GM10248 (cell line): Measurements from ENCODE around the gene TAOK1.
A peak's percentile ranks its signal among the peaks of the same experiment; 100 is the strongest.
"Not testable (repeated sequence)": the region's sequence is repeated elsewhere in the genome, so short reads cannot be mapped to it uniquely, and the experiment has no call there.

Experiments used
- CTCF ChIA-PET: fragments of 300-600 bp; sonication (Branson Sonifier 250); formaldehyde crosslinking; extraction: SDS; loops from one replicate; lab custom pipeline; 2021; ENCODE audit warnings: antibody characterized with exemption; lab: Yijun Ruan, JAX
- POLR2A ChIA-PET: fragments of 350-650 bp; sonication (Branson Sonifier 250); formaldehyde crosslinking; extraction: SDS; loops from one replicate; lab custom pipeline; 2020; ENCODE audit warnings: antibody characterized with exemption; lab: Yijun Ruan, JAX
- DNase-seq: peaks from one replicate; pipeline ENCODE4 v3.0.0; 2012; ENCODE audit errors: extremely low spot score
- CTCF ChIP-seq: IDR thresholded peaks from 2 replicates; pipeline ENCODE4 v1.5.1; 2012; ENCODE audit warnings: mild to moderate bottlenecking, low read depth; ENCODE audit errors: extremely low read depth, missing control alignments, control extremely low read depth

TAOK1 gene

GRCh38 chr17:29546830-29547229 is 156.7 kb downstream of the TAOK1 start:
- DNase-seq, result no peak
- ChIA-PET CTCF (interaction anchor here (1.6 to 4.5 kb wide), 3 partner anchors 11 to 18 kb away, joined by 3 to 27 read pairs (median 16); no protein-coding TSS in a partner anchor), POLR2A (no interaction called here)
- no peak for TF ChIP-seq CTCF

- CTCF ChIA-PET, result interaction anchor here (0.7 to 4.5 kb wide), 7 partner anchors 12 to 27 kb away, joined by 3 to 27 read pairs (median 3); partner anchors contain the start of gene ABHD15
- POLR2A ChIA-PET, result no interaction called here
- peak; percentile 55 for DNase-seq
- no peak for TF ChIP-seq CTCF
These were observed 159.2 kb downstream of the TAOK1 start for GRCh38 chr17:29549177-29549923.

- CTCF ChIA-PET, result interaction anchor here (0.8 to 6.1 kb wide), 6 partner anchors 11 to 185 kb away, joined by 3 to 26 read pairs (median 5); partner anchors contain the start of gene ABHD15
- POLR2A ChIA-PET, result interaction anchor here (0.6 kb wide), 1 partner anchor 283 kb away, joined by 4 read pairs; no protein-coding TSS in a partner anchor
These were observed 165.7 kb downstream of the TAOK1 start for GRCh38 chr17:29555840-29556239.

GRCh38 chr17:29557085-29557738 is 167.0 kb downstream of the TAOK1 start:
- POLR2A ChIA-PET, result no interaction called here
- CTCF ChIA-PET, result interaction anchor here (0.9 to 6.1 kb wide), 6 partner anchors 9 to 187 kb away, joined by 3 to 26 read pairs (median 5); partner anchors contain the start of gene ABHD15
- no peak for TF ChIP-seq CTCF
- DNase-seq, result no peak

More at GRCh38 chr17:29555840-29556239, 165.7 kb downstream of the TAOK1 start:
- TF ChIP-seq CTCF, result no peak
- no peak for DNase-seq

- ChIA-PET POLR2A (no interaction called here), CTCF (interaction anchor here (1.6 to 6.1 kb wide), 4 partner anchors 9 to 34 kb away, joined by 5 to 26 read pairs (median 8); partner anchors contain the start of gene ABHD15)
- no peak for TF ChIP-seq CTCF
- DNase-seq, result no peak
These were observed 167.6 kb downstream of the TAOK1 start for GRCh38 chr17:29557739-29558116.

- POLR2A ChIA-PET, result not testable (repeated sequence)
- CTCF ChIA-PET, result interaction anchor here (0.9 to 6.1 kb wide), 4 partner anchors 8 to 59 kb away, joined by 3 to 26 read pairs (median 6); partner anchors contain the start of gene ABHD15
These were observed 168.0 kb downstream of the TAOK1 start for GRCh38 chr17:29558139-29558538.

More at GRCh38 chr17:29558139-29558538, 168.0 kb downstream of the TAOK1 start:
- DNase-seq, result not testable (repeated sequence)
